GM21825 (cell line): ENCODE results near the gene ARHGAP26.
"Not testable (repeated sequence)": the region's sequence is repeated elsewhere in the genome, so short reads cannot be mapped to it uniquely, and the experiment has no call there.

Source experiments
- ATAC-seq: cut with Tn5 transposase; IDR thresholded peaks from one replicate; pipeline ENCODE4 v1.9.1; 2021; ENCODE audit warnings: mild to moderate bottlenecking, moderate library complexity; ENCODE audit not compliant: unreplicated experiment

Gene ARHGAP26

GRCh38 chr5:143190260-143190810 is 420.2 kb downstream of the ARHGAP26 start:
- no peak for ATAC-seq

DNA sequence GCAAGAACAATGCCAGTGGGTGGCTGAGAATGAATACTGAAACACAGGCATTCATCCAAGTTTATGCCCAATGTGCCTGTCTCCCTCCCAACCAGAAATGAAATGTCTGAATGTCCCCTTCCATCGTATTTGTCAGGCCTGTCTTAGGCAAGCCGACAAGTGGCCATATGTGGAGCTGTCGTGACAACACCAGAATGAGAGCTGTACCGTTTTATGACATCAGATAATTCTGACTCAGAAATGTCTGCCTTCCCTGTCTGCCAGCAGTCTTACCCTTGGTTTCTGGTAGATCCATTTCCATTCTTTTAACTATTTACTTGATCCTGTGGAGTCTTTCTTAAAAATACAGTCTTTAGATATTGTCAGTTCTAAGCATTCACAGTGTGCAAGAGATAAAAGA is 421.5 kb downstream of the ARHGAP26 start:
- ATAC-seq: no peak

- no peak for ATAC-seq
Measured at GRCh38 chr5:143192191-143192900, 422.2 kb downstream of the ARHGAP26 start.

GRCh38 chr5:143194206-143194605 is 424.0 kb downstream of the ARHGAP26 start:
- ATAC-seq: no peak

GRCh38 chr5:143194713-143195112 is 424.5 kb downstream of the ARHGAP26 start:
- no peak for ATAC-seq

- ATAC-seq: no peak
Measured at GRCh38 chr5:143195491-143195890, 425.3 kb downstream of the ARHGAP26 start.

DNA sequence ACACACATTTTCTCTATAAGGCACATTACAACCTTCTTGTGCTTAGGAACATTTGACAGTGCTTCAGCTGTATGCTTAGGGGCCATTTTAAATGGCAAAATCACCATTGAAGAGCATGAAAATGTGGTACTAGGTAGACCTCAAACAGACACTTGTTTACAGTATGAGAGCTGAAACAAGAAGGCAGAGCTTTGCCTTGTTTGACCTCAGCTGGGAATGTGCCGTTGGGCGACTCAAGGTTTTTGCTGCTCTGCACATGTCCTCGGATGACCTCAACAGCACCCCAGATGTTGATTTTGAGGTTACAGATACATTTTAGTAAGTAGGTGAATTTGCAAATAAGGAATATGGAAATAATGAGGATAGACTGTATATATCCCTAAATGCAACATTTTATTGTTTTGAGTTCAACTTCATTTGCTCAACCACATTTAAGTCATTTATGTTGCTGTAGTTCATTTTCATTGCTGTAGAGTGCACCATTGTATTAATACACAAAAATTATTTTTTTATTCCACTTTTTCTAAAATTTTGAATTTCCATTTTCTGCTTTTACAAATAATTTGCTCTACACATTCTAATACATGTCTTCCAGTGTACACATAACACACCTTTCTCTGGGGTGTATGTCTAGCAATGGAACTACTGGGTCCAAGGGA is 426.6 kb downstream of the ARHGAP26 start:
- no peak for ATAC-seq

GRCh38 chr5:143197260-143197656 is 427.1 kb downstream of the ARHGAP26 start:
- ATAC-seq: no peak

- no peak for ATAC-seq
Measured at GRCh38 chr5:143198332-143198731, 428.2 kb downstream of the ARHGAP26 start.

GRCh38 chr5:143199161-143199560 is 429.0 kb downstream of the ARHGAP26 start:
- no peak for ATAC-seq

GRCh38 chr5:143199843-143200242 is 429.7 kb downstream of the ARHGAP26 start:
- no peak for ATAC-seq

GRCh38 chr5:143200781-143201398 is 430.7 kb downstream of the ARHGAP26 start:
- no peak for ATAC-seq

DNA sequence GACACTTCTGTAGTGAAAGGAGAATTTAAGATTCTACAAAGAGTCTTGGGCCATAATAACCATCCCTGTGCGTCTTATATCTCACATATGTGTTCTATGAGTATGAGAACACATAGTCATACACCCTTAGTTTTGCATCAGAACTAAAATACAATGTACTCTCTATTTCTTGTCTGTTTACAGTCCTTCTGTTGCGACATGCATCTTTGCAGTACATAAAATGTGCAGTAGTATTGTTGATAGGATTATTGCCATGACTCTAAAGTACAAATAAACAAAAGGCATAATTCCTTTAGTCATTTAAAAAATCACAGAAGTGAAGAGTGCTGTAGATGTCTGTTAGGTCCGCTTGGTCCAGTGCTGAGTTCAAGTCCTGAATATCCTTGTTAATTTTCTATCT is 431.4 kb downstream of the ARHGAP26 start:
- ATAC-seq: no peak

- ATAC-seq: not testable (repeated sequence)
Measured at GRCh38 chr5:143203301-143203956, 433.3 kb downstream of the ARHGAP26 start.

- no peak for ATAC-seq
Measured at GRCh38 chr5:143204474-143205246, 434.5 kb downstream of the ARHGAP26 start.

DNA sequence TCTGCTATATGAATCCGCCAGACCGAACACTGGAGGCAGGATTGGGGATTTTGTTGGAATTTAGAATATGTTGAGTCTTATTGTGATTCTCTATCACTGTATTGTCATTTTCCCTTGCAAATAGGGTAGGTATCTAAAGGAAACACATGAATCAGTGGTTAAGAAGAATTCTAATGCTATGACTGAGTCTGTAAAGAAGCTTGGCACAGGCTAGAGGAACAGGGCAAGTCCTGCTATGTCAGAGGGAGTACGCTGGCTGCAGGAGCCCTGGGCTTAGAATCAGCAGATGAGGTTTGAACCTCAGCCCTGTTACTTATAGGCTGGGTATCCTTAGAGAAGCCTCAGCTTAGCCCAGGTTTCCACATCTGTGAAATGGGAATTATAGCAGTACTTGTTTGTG is 435.2 kb downstream of the ARHGAP26 start:
- ATAC-seq: no peak

DNA sequence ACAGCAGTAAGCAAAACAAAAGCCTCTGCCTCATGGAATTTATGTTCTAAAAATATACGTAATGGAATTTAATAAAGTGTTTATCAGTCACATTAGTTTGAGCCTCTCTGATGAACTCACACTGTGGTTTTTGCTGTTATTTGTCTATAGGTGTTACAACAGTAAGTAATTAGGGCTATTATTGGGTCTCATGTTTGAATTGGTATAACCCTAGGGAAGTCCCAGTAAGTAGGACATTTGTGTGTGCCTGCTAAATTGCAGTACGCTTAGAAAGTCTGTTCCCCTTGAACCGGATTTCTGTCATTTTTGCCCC is 435.7 kb downstream of the ARHGAP26 start:
- ATAC-seq: no peak

DNA sequence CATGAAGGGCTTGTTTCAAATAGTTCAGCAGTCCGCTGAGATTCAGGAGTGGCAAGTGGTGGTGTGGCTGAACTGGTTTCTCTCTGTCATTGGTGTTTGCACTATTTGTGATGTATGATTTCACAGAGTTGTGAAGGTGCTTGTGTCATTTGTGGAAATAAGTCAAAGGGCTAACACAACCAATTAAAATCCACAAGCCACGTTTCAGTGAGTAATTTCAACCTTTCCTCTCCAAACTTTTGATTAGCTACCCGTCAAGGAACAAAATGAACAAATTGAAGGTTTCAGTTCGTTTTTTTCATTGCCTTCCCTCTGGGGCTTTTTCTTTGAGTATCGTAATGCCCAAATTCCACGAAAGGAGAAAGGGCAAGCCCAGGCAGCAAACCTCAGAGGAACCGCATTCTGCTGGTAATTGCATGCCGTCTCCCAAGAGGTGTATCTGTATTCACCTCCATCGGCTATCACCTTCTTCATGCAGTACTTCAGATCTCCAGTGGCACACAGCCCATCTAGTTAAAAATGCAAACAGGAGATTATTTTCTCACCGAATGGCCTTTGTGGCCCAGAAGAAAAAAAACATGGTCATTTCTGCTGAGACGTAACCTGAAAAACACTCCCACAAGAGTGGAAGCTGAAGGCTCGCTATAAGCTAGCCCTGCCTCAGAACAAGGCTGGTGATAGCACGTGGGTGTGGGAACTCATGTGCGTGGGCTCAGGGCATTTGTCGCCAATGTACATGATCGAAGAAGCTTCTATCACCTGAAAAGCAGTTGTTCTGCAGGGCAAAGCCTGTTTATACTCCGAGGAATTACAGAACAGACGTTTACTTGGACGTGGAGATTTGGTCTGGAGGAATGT is 436.2 kb downstream of the ARHGAP26 start:
- peak; percentile 38 for ATAC-seq

DNA sequence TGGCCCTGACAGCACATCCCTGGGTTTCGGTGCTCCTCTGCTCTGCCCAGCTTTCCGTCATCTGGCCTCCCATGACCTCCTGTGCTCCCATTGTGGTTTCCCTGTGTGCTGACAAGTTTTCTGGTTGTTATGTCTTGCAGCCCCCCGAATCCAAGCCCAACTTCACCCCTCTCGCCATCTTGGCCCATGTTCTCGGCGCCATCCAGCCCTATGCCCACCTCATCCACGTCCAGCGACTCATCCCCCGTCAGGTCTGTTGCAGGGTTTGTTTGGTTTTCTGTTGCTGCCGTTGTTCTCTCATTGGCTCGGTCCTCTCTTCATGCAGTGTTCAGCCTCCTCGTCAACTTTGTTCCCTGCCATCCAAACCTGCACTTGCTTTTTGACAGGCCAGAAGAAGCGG is 436.9 kb downstream of the ARHGAP26 start:
- ATAC-seq: no peak
